Lower leg skin (tissue), 4 donors: ENCODE results near the gene FAM47E. TPM values are rescaled to one million over a fixed set of nuclear protein-coding genes. Genes with fewer than 3 reads are reported as not detected.
"Not testable (repeated sequence)": the region's sequence is repeated elsewhere in the genome, so short reads cannot be mapped to it uniquely, and the experiment has no call there.

Experiments
- DNase-seq, 2 donors: peaks; one replicate each; pipeline ENCODE4 v3.0.0-alpha.2; 2019; ENCODE audit warnings: low spot score in 2 of 2
- H3K4me3 ChIP-seq: fragments of 200-600 bp; sonication (generic); 2 replicates; pipeline ENCODE4 v1.5.1; 2017; ENCODE audit warnings: mild to moderate bottlenecking, low read depth; ENCODE audit not compliant: poor library complexity, severe bottlenecking
- CTCF ChIP-seq, 3 donors: fragments of 450-650 bp; IDR thresholded peaks; one replicate each; pipeline ENCODE4 v1.5.1; 2016; ENCODE audit warnings: antibody characterized with exemption in 3 of 3, mild to moderate bottlenecking in 3 of 3, moderate library complexity in 2 of 3
- POLR2A ChIP-seq, 2 donors: fragments of 450-650 bp; IDR thresholded peaks; one replicate each; pipeline ENCODE4 v1.6.1; 2016 to 2017; ENCODE audit warnings: antibody characterized with exemption in 2 of 2, mild to moderate bottlenecking in 1 of 2, moderate library complexity in 1 of 2
- WGBS, 2 donors: methylation state at CpG; one replicate each; pipeline ENCODE4 v1.1.5; 2018; 5-methylcytosine and 5-hydroxymethylcytosine counted together
- intact Hi-C: fragments of 100-400 bp; cut with DNase I; formaldehyde crosslinking; loops from one replicate; pipeline ENCODE4 v1.15.0; 2023; ENCODE audit warnings: low total_unique reads
- total RNA-seq, 4 donors: library from RNA; depleted of rRNA; stranded (reverse); fragments of >200 nt; gene quantifications; one replicate each; pipeline ENCODE4 v1.1.0, GENCODE V29; 2016

Gene FAM47E
- total RNA-seq, 4 donors from 2014 or later = 0.62 to 4.7 (median 1.3) TPM; not detected in 1

- TF ChIP-seq POLR2A (IDR thresholded peaks at IDR 0.05) (no peak), CTCF (IDR thresholded peaks at IDR 0.05) (no peak)
- intact Hi-C loops = no loop called here
- WGBS, 2 donors = 89 to 91% methylated on average over 4 of the region's 4 CpGs
- no peak for DNase-seq
- no peak overlapping the region for H3K4me3 ChIP-seq
Measured at GRCh38 chr4:76238236-76238635, 13.3 kb upstream of the FAM47E start.

DNA sequence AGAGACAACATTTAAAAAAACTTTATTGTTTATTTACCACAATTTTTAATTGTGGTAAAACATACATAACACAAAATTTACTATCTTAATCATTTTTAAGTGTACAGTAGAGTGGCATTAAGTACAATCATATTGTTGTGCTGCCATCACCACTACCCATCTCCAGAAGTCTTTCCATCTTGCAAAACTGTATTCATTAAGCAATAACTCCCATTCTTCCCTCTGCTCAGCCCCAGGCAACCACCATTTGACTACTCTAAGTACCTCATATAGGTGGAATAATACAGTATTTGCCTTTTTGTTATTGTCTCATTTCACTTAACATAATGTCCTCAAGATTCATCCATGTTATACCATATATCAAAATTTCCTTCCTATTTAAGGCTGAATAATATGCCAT is 12.8 kb upstream of the FAM47E start:
- intact Hi-C loops = no loop called here
- no peak for TF ChIP-seq CTCF (IDR thresholded peaks at IDR 0.05)
- no peak for TF ChIP-seq POLR2A (IDR thresholded peaks at IDR 0.05)
- no peak overlapping the region for H3K4me3 ChIP-seq
- DNase-seq = no peak

GRCh38 chr4:76240236-76240635 is 11.3 kb upstream of the FAM47E start:
- no peak for DNase-seq
- intact Hi-C loops = no loop called here
- no peak overlapping the region for H3K4me3 ChIP-seq
- no peak for TF ChIP-seq POLR2A (IDR thresholded peaks at IDR 0.05)
- no peak for TF ChIP-seq CTCF (IDR thresholded peaks at IDR 0.05)
- 96 to 98% methylated on average over 2 of the region's 2 CpGs for WGBS, 2 donors

GRCh38 chr4:76243877-76244276 is 7.6 kb upstream of the FAM47E start:
- 88 to 91% methylated on average over 2 of the region's 2 CpGs for WGBS, 2 donors
- intact Hi-C loops, DNase-seq, H3K4me3 ChIP-seq: not testable (repeated sequence)

GRCh38 chr4:76246025-76246424 is 5.5 kb upstream of the FAM47E start:
- no peak for TF ChIP-seq CTCF (IDR thresholded peaks at IDR 0.05)
- no peak for TF ChIP-seq POLR2A (IDR thresholded peaks at IDR 0.05)
- DNase-seq = no peak
- intact Hi-C loops = no loop called here
- WGBS, 2 donors = 47 to 57% methylated on average over 1 of the region's 1 CpG
- H3K4me3 ChIP-seq = no peak overlapping the region

DNA sequence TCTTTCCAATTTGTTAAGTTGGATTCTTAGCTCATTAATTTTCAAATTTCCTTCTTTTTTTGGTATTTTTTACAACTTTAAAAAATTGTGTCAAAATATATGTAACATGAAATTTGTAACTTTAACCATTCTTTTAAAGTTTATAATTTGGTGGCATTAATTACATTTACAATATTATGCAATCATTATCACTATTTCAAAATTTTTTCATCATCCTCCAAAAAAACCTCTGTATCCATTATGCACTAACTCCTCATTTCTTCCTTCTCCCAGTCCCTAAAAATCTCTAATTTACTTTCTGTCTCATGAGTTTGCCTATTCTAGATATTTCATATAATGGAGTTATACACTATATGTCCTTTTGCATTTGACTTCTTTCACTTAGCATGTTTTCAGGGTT is 4.7 kb upstream of the FAM47E start:
- TF ChIP-seq POLR2A (IDR thresholded peaks at IDR 0.05) (no peak), CTCF (IDR thresholded peaks at IDR 0.05) (no peak)
- intact Hi-C loops = no loop called here
- H3K4me3 ChIP-seq = no peak overlapping the region
- DNase-seq = no peak
